NCI-H510A treated with DMSO at 0.1 percent for 48 hours (cell line): ENCODE measurements around the gene CD28.

Source experiments
- DNase-seq: peaks from one replicate; lab custom pipeline; 2025; lab: John Stamatoyannopoulos, UW

The CD28 gene

GRCh38 chr2:203706403-203706802, at the start of gene CD28:
TSS of gene CD28 (plus strand) at chr2:203706639. CDS start at chr2:203706697, 58 bp downstream.
- no peak for DNase-seq

DNA sequence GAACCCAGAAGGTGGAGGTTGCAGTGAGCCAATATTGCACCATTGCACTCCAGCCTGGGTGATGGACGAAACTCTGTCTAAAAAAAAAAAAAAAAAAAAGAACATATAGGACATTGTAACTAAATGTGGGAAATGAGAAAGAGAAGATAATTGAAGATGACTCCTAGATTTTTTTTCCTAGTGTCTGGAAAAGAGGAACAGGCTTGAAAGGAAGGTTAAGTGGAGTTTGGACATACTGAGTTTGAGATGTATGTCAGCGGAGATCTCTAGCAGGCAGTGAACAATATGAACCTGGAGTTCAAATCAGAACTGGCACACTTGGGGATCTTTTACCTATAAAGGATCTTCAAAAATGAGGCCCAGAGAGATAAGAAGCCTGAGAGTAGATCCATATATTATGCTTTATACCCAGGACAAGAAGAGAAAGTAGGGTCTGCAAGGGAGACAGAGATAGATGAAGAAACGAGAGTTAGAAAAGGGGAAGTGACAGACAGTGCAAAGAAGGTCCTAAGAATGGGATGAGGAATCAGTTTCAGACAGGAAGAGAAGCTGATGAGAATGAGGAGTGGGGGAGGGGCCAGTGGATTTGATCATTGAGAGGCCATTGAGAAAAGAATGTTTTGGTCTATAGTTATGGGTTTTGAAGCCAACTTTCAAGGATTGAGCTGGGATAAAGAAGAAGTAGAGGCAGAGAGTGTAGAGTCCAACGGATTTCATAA, 46.9 kb upstream of the CD28 start:
- DNase-seq = no peak

GRCh38 chr2:203660465-203660864, 46.0 kb upstream of the CD28 start:
- no peak for DNase-seq

DNA sequence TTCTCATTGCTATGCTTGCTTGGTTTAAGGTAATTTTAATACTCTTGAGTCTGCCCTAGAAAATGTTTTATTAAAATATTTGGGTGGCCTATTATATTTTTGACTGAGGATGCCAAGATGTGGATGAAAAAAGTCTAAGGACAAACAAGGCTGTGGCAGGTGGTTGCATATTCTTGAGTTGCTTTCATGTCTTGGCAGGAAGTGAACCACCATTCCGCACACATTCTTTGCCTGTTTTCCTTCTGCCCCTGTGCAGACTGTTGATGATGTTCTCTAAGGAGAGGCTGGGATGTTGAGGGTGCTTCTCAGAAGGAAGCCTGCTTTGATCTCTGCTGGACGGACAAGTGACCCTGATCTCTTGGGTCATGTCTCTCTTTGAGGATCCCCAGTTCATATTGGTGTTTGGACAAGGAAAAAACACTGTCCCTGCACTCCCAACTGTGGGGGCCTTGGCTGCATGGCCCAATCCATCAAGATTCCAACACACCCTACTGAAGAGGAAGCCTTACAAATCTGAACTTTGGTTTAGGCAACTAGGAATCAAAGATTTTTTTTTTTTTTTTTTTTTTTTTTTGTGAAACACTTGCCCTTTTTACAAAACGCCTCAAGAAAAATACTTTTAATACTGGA, 45.0 kb upstream of the CD28 start:
- DNase-seq = no peak

- DNase-seq = no peak
Measured at GRCh38 chr2:203662487-203662886, 44.0 kb upstream of the CD28 start.

- no peak for DNase-seq
Measured at GRCh38 chr2:203662951-203663350, 43.5 kb upstream of the CD28 start.

DNA sequence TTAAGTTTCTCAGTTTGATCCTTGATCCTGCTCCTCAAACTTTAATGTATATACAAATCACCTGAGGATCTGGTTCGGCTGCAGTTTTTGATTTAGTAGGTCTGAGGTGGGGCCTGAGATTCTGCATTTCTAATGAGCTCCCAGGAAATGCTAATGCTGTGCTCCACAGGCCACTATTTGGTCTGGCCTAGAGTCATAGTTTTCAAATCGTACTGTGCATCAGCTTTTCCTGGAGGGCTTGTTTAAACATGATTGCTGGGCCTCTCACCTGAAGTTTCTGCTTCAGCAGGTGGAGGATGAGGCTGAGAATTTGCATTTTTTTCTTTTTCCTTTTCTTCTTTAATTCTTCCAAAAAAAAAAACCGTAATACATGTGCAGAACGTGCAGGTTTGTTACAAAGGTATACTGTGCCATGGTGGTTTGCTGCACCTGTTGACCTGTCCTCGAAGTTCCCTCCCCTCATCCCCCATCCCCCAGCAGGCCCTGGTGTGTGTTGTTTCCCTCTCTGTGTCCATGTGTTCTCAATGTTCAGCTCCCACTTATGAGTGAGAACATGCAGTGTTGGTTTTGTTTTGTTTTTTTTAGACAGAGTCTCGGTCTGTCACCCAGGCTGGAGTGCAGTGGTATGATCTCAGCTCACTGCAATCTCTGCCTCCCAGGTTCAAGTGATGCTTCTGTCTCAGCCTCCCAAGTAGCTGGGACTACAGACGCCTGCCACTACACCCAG, 42.2 kb upstream of the CD28 start:
- DNase-seq = peak; percentile 41

DNA sequence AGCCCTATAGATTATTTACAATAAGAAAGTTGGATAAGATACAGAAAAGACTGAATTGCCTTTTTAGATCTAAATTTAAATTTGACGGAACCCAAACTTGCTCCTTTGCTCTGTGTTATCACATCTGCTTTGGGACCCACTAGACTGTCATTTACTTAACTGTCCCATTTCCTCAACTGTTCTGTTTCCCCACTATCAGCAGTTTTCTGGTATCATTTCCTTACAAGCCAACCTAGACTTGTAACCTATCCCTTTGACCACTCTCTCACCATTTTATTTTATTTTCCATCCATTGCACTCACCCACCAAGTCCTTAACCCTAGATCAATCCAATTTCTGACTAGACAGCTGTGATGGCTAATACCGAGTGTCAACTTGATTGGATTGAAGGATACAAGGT, 38.6 kb upstream of the CD28 start:
- no peak for DNase-seq

GRCh38 chr2:203669820-203670219, 36.6 kb upstream of the CD28 start:
- no peak for DNase-seq

DNA sequence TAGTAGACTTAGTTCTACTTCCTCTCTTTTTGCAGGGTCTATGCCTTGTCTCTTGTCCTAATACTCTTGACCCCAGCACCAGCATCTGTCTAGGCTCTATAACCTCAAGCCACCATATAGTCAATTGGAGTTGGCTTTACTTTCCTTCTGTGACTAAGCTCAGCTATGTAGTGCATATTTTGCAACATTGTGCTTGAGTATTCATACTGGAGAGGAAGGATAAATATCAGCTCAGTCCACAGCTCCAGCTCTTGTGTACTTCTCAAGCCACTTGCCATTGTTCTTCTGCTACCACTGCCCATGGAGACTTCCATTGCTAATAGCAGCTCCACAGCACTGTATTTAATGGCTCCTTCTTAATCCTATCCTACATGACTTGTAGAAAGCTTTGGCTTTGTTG, 35.5 kb upstream of the CD28 start:
- DNase-seq = no peak

DNA sequence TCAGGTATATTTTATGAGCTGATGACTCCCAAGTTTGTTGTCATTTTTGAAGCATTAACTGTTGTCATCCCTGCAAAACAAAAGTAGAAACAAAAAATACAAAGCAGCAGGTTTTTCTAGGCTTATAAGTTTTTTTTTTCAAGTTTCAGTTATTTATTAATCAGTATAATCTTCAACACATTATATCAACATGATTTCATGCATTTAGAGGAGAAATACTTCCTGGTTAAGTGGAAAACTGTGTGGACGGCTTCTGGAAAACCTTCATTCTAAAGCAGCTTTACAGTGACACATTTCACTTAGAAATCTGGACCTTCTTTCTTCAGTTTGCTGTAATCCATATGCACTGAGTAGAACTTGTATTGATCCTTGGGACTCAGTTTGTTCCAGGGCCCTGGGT, 34.6 kb upstream of the CD28 start:
- DNase-seq = no peak

GRCh38 chr2:203672856-203673255, 33.6 kb upstream of the CD28 start:
- no peak for DNase-seq

DNA sequence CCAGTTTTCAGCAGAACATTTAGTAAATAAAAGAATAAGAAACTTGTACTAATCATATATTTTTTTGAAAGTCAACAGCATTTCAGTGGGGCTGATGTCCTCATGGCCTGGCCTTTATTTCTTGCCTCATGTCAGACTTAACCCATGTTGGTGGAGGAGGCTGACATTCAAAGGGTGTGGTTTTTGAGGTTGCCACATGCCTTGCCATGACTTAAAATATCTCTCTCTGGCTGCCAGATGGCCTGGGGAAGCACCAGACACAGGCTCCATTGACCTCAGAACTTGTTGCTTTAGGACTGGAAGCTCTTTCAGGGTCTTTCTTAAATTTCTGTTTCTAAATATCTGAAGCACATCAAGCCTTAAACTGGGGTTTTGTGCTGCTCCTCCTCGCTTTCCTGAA, 32.5 kb upstream of the CD28 start:
- DNase-seq = no peak

- no peak for DNase-seq
Measured at GRCh38 chr2:203675086-203675485, 31.4 kb upstream of the CD28 start.

GRCh38 chr2:203678971-203679370, 27.5 kb upstream of the CD28 start:
- no peak for DNase-seq

DNA sequence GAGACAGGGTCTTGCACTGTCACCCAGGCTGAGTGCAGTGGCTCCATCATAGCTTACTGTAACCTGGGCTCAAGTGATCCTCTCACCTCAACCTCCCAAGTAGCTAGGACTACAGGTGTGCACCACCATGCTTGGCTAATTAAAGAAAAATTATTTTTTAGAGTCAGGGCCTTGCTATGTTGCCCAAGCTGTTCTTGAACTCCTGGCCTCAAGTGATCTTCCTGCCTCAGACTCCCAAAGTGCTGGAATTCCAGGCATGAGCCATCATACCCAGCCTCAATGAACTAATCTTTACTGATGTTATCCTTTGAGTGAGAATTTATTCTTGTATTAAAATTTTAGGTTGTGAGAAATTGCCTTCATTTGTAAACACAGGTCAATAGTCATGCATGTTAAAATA, 27.0 kb upstream of the CD28 start:
- DNase-seq = no peak

DNA sequence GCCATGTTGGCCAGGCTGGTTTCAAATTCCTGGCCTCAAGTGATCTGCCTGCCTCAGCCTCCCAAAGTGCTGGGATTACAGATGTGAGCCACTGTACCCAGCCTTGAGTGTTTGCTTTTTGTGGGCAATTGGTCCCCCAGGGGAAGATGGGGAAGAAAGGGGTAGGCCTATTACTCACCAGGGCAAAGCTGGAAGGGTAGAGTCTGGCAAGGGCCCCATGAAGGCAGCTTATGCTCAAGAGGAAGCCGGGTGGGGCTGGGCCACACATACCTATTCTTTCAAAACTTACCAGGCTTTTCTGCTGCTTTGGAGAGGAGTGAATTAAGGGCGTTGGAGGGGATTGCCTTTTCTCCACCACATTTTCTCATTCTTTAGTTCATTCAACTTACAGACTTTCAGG, 24.5 kb upstream of the CD28 start:
- no peak for DNase-seq

GRCh38 chr2:203682688-203683130, 23.7 kb upstream of the CD28 start:
- no peak for DNase-seq

DNA sequence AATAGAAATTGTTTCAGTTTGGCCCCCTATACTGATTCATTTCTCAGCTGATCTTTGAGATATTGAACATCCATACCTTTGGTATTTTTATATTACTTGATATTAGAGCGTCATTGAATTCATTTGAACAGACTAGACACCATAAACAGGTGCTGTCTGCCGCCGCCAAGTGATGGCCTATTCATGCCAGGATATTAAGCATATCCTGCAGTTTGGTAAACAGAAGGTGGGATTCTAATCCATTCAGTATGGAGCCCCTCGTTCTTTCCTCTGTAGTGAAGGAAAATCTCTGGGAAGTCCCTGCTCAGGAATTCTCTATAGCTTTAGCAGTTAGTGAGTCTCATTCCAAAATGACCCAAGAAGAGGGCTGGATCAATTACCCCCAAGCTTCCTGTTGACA, 23.0 kb upstream of the CD28 start:
- DNase-seq = no peak

GRCh38 chr2:203683932-203684556, 22.4 kb upstream of the CD28 start:
- no peak for DNase-seq

- DNase-seq = no peak
Measured at GRCh38 chr2:203685081-203685621, 21.3 kb upstream of the CD28 start.

GRCh38 chr2:203685789-203686420, 20.5 kb upstream of the CD28 start:
- no peak for DNase-seq
